Endothelial cell of umbilical vein (primary cell): Measurements from ENCODE around the gene ETHE1. TPM values are rescaled to one million over a fixed set of nuclear protein-coding genes. Genes with fewer than 3 reads are reported as not detected.

Experiments
- BruUV-seq: library from RNA; stranded (reverse); fragments of 400-500 nt; replicated peaks from 2 replicates; lab custom pipeline; 2021; lab: Mats Ljungman, UMichigan
- CTCF ChIA-PET: fragments of 300-600, 350-600 bp; sonication (Branson Sonifier 250); formaldehyde crosslinking; loops from one replicate; lab custom pipeline; 2021; ENCODE audit warnings: antibody characterized with exemption, inconsistent platforms; lab: Charles Lee
- POLR2A ChIA-PET: fragments of 300-600, 350-600 bp; sonication (Branson Sonifier 250); formaldehyde crosslinking; loops from one replicate; lab custom pipeline; 2021; ENCODE audit warnings: antibody characterized with exemption, inconsistent platforms; lab: Charles Lee
- DNase-seq: peaks from one replicate; pipeline ENCODE4 v3.0.0-alpha.2; 2011; ENCODE audit warnings: low read depth, low spot score
- FAIRE-seq: peaks from 2 replicates; lab custom pipeline; 2011; peaks lifted over from hg19 to GRCh38; lab: Jason Lieb, UNC
- H2AFZ ChIP-seq: 2 replicates; pipeline ENCODE4 v1.6.0; 2012; ENCODE audit warnings: low read depth, low read length, control low read depth, inconsistent platforms
- H3K27ac ChIP-seq: 2 replicates; pipeline ENCODE4 v1.5.1; 2011; ENCODE audit warnings: low read depth, mild to moderate bottlenecking, control low read depth, low read length, moderate library complexity; ENCODE audit not compliant: insufficient read depth
- H3K27me3 ChIP-seq, 2 experiments: 2 replicates each; pipeline versions ENCODE4 v1.6.0 to v1.6.1; 2011; ENCODE audit warnings: low read length in 2 of 2, mixed read lengths in 1 of 2; ENCODE audit not compliant: control insufficient read depth in 2 of 2, insufficient read depth in 2 of 2
- H3K36me3 ChIP-seq, 2 experiments: 2 replicates in 1 of 2; 3 replicates in 1 of 2; pipeline ENCODE4 v1.5.1; 2011; ENCODE audit warnings: low read length in 2 of 2, mild to moderate bottlenecking in 1 of 2, moderate library complexity in 1 of 2; ENCODE audit not compliant: control insufficient read depth in 2 of 2, insufficient read depth in 2 of 2; ENCODE audit errors: extremely low read depth in 1 of 2
- H3K4me1 ChIP-seq: 3 replicates; pipeline ENCODE4 v1.5.1; 2011; ENCODE audit warnings: mild to moderate bottlenecking, low read length; ENCODE audit not compliant: control insufficient read depth, insufficient read depth; ENCODE audit errors: extremely low read depth
- H3K4me2 ChIP-seq: 2 replicates; pipeline ENCODE4 v1.6.1; 2011; ENCODE audit warnings: low read length, control low read depth, mixed read lengths; ENCODE audit not compliant: insufficient read depth
- H3K4me3 ChIP-seq, 3 experiments: fragments of 200-600 bp in 1 of 3; sonication (generic), shearing (Covaris generic) in 1 of 3; replicated peaks in 1 of 3; 2 replicates each; pipeline ENCODE4 v1.5.1; 2011 to 2016; ENCODE audit warnings: control low read depth in 3 of 3, low read length in 3 of 3, mild to moderate bottlenecking in 2 of 3, inconsistent platforms in 1 of 3, low read depth in 1 of 3, moderate library complexity in 1 of 3; ENCODE audit not compliant: insufficient read depth in 1 of 3
- H3K79me2 ChIP-seq: 2 replicates; pipeline ENCODE4 v1.6.0; 2012; ENCODE audit warnings: low read length, inconsistent platforms; ENCODE audit not compliant: control insufficient read depth, insufficient read depth
- H3K9ac ChIP-seq: replicated peaks from 2 replicates; pipeline ENCODE3; 2011; ENCODE audit warnings: low read length, control low read depth; ENCODE audit not compliant: insufficient read depth; ENCODE audit errors: extremely low read depth
- H3K9me1 ChIP-seq: replicated peaks from 3 replicates; pipeline ENCODE4 v1.6.0; 2011; ENCODE audit warnings: mild to moderate bottlenecking, low read length; ENCODE audit not compliant: control insufficient read depth, insufficient read depth; ENCODE audit errors: extremely low read depth
- H3K9me3 ChIP-seq: replicated peaks from 2 replicates; pipeline ENCODE4 v1.5.1; 2012; ENCODE audit warnings: low read length, inconsistent platforms; ENCODE audit not compliant: control insufficient read depth, insufficient read depth
- H4K20me1 ChIP-seq: replicated peaks from 2 replicates; pipeline ENCODE3; 2011; ENCODE audit warnings: mild to moderate bottlenecking, low read length; ENCODE audit not compliant: control insufficient read depth, insufficient read depth; ENCODE audit errors: extremely low read depth
- EZH2 ChIP-seq: IDR thresholded peaks from 2 replicates; pipeline ENCODE4 v1.6.1; 2012; ENCODE audit warnings: borderline replicate concordance, low read depth, mild to moderate bottlenecking, moderate library complexity, low read length, inconsistent platforms; ENCODE audit not compliant: severe bottlenecking
- FOS ChIP-seq: IDR thresholded peaks from 2 replicates; pipeline ENCODE4 v1.6.1; 2011; ENCODE audit warnings: mild to moderate bottlenecking, low read length, moderate library complexity, borderline replicate concordance; ENCODE audit not compliant: insufficient read depth
- GATA2 ChIP-seq: IDR thresholded peaks from 2 replicates; pipeline ENCODE4 v1.7.0; 2011; ENCODE audit warnings: low read depth, mild to moderate bottlenecking, moderate library complexity, mixed read lengths, low read length; ENCODE audit not compliant: insufficient read length, insufficient read depth
- JUN ChIP-seq: IDR thresholded peaks from 2 replicates; pipeline ENCODE4 v1.6.1; 2011; ENCODE audit warnings: borderline replicate concordance, low read depth; ENCODE audit not compliant: insufficient read length, insufficient read depth
- MYC ChIP-seq: IDR thresholded peaks from one replicate; pipeline ENCODE4 v1.6.1; 2011; ENCODE audit warnings: mild to moderate bottlenecking, low read depth, low read length
- POLR2AphosphoS5 ChIP-seq: IDR thresholded peaks from 2 replicates; pipeline ENCODE4 v1.6.1; 2012; ENCODE audit warnings: low read depth, mild to moderate bottlenecking, control low read depth, low read length, moderate library complexity; ENCODE audit not compliant: insufficient read depth
- dilution Hi-C: fragments of 300-500 bp; cut with MboI; formaldehyde crosslinking; loops from one replicate; pipeline ENCODE4 v1.15.0; 2019; ENCODE audit warnings: low sequenced_read_pairs; ENCODE audit not compliant: extremely low pct_ligation_motif_present
- intact Hi-C: fragments of 100-400 bp; cut with micrococcal nuclease; formaldehyde crosslinking; loops from one replicate; pipeline ENCODE4 v1.10.0; 2022
- polyA plus RNA-seq, 4 experiments: library from polyadenylated mRNA; depleted of rRNA in 3 of 4; stranded (reverse) in 3 of 4; unstranded in 1 of 4; fragments of >200 nt; gene quantifications; 2 replicates each; pipeline versions ENCODE4 v1.2.1 to v1.2.3, GENCODE V29; 2011 to 2012; ENCODE audit warnings: missing spikeins in 1 of 4
- total RNA-seq: library from RNA; stranded (reverse); gene quantifications from 2 replicates; pipeline ENCODE4 v1.2.3, GENCODE V29; 2021
- TF ChIP-seq, protein P1 (sequence below): IDR thresholded peaks from 2 replicates; pipeline ENCODE4 v1.6.1; 2011; ENCODE audit not compliant: insufficient read depth, insufficient read length

Gene ETHE1
- total and polyA plus RNA-seq, 2 donors (not counting 3 experiments of a cell fraction or from before 2014, with no cell fraction given), result 34.5 to 124 TPM

GRCh38 chr19:43499042-43499441, 28.0 kb downstream of the ETHE1 start:
- Histone ChIP-seq H3K27me3 (no peaks in the 10 kb centered on the region), H3K9ac (no peak overlapping the region), H3K9me3 (no peaks in the 10 kb centered on the region), H3K4me3 (no peak overlapping the region), H3K27ac (no peak overlapping the region), H2AFZ (no peak overlapping the region), H4K20me1 (no peaks in the 10 kb centered on the region), H3K36me3 (peaks cover 0 to 6% of the 10 kb centered on the region in 2 experiments), H3K4me1 (no peaks in the 10 kb centered on the region), H3K4me2 (no peak overlapping the region), H3K79me2 (no peaks in the 10 kb centered on the region), H3K9me1 (no peaks in the 10 kb centered on the region)
- intact Hi-C loops (no loop called here), dilution Hi-C loops (no loop called here)
- BruUV-seq, result no TSS peak
- POLR2A ChIA-PET, result no interaction called here
- CTCF ChIA-PET, result interaction anchor here (0.5 to 1.6 kb wide), 3 partner anchors 19 to 52 kb away, joined by 5 to 6 read pairs (median 5); no protein-coding TSS in a partner anchor
- DNase-seq (no peak), FAIRE-seq (no peak)
- TF ChIP-seq JUN (no peak), EZH2 (no peak), MYC (no peak), POLR2AphosphoS5 (no peak), FOS (no peak), GATA2 (no peak)
- TF ChIP-seq, protein P1, sequence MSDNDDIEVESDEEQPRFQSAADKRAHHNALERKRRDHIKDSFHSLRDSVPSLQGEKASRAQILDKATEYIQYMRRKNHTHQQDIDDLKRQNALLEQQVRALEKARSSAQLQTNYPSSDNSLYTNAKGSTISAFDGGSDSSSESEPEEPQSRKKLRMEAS, result no peak
